IPS-18c (cell line): ENCODE measurements around the gene CCKAR.

ENCODE experiments used
- H3K4me3 ChIP-seq: 2 replicates; pipeline ENCODE4 v1.7.0; 2013; ENCODE audit warnings: low read depth, mild to moderate bottlenecking, low read length, moderate library complexity; ENCODE audit not compliant: insufficient read depth
- H3K9me3 ChIP-seq: one replicate; pipeline ENCODE4 v1.6.1; 2013; ENCODE audit warnings: mild to moderate bottlenecking, low read length, moderate library complexity; ENCODE audit not compliant: control insufficient read depth, insufficient read depth

Gene CCKAR

DNA sequence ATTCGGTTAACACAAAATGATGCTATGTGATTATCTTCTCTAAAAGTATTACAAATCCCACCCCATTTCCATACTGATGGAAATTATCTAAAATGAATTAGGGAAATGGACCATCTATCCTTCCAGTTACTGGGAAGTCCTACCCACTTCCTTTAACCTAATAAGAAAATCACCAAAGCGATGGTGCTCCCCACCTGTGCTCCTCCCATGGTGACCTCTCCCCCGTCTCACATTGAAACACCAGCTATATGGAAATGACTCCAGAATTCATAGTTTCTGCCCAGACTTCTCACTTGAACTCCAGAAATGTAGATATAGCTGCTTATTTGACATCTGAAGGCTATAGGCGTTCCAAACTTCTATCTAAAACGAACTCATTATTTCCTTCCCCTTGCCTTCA lies 48.5 kb downstream of the CCKAR start:
- H3K4me3 ChIP-seq, result no peak overlapping the region
- no peaks in the 10 kb centered on the region for H3K9me3 ChIP-seq

DNA sequence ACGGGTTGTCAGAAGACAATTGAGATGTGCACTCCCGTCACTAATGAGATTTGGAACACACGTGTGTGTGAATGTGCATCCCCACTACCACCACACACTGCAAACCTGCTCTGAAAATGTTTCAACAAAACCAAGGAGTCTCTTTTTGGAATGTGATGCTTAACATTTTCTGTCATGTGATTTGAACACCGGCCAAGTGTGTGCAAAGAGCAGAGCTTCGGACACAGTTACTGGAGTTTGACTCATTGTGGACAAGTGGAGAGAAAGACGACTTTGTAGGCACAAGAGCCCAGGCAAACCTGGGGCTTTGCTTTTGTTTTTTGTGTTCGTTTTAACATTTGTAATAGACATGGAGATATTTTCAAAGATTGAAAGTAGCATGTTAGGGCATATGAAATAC lies 49.2 kb downstream of the CCKAR start:
- no peaks in the 10 kb centered on the region for H3K9me3 ChIP-seq
- H3K4me3 ChIP-seq, result no peak overlapping the region

DNA sequence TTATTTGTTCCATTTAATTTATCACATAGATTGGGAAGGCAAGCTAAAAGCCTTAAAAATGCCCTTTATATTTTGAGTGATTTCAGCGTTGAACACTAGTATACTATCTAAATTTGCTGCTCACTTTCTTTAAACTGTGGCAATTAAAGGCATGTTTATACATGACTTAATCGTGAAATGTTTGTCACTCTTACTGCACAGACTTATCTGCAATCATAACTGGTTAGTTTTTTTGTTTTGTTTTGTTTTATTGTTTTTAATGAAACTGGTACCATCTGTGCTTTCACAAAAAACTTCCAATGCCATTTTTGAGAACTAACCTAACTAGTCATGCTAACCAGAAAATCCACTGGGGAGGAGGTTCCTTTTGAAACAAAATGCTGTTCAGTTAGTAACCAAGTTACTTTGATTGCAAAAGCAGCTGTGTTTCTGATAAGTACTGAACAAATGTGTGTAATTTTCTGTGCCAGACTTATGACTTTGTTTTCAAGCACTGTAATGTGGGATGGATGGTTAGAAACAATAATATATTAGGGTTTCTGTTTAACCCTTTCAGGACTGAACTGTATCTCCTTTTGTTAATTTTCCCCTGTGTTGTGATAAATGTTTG lies 56.1 kb downstream of the CCKAR start:
- H3K4me3 ChIP-seq, result no peak overlapping the region

DNA sequence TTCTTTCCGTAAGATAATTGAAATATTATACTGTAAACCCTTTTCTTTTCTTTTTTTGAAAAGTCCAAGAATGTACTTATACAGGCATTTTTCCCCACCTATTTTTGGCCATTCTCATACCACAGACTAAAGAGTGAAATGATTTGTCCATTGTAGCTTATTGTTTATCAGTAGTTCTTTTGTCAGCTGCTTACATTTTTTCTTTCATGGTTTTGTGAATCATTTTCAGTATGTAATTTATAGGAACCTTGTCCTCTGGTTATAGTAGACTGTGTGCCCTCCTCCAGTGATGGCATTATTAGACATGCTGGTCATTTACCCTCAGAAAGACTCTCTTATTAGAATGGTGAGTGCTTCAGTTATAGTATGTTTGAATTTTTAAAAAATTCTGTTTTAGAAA lies 56.7 kb downstream of the CCKAR start:
- H3K9me3 ChIP-seq, result no peaks in the 10 kb centered on the region
- no peak overlapping the region for H3K4me3 ChIP-seq

More for the DNA sequence above, 56.1 kb downstream of the CCKAR start:
- no peaks in the 10 kb centered on the region for H3K9me3 ChIP-seq

DNA sequence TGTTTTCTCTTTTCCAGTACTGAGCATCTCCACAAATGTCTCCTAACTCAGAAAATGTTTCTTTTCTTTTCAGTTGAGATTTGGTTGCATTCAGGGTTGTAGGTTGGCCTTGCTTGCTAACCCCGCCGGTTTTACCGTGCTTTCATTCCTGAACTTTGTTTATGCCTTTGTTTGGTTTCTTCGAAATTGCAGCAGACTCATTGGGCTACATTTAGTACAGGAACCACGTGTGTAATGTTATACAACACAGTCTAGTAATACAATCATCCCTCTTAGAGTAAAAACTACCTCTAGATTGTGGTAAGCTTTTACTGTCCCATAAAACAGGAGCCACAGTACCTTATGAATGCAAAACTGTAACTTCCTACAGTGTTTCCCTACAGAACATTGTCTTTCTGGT lies 57.9 kb downstream of the CCKAR start:
- Histone ChIP-seq H3K4me3 (no peak overlapping the region), H3K9me3 (no peaks in the 10 kb centered on the region)

DNA sequence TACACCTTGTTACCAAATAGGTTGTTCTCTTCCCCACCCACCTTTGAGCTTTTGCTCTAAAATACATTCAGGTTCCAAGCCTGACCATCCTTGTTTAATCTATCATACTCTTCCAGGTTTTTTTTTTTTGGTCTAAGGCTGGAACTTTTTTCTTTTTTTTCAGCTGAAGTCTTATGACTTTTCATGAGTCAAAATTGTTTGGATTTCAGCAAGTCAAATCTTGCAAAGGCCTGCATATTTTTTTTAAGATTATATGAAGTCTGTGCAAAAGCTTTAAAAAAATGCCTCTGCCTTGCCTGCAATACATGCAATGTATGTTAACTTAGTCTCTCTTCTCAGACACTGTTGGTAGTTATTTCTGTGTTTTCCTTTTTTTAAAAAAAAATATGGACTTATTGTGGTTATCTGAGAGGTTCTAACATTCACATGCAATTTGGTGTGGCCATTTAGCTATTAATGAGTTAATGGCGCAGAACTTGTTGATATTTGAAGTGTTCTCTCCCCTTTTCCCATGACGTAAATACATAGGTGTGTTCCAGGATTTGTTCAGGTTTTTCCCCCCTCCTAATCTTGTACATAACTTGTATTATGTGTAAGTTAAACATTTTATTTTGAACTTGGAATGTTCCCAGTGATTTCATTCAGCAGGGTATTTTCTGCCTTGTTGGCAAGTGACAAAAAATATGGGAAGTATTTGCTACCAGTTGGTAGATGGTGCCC lies 58.7 kb downstream of the CCKAR start:
- no peak overlapping the region for H3K4me3 ChIP-seq

More for the DNA sequence above, 58.7 kb downstream of the CCKAR start:
- no peaks in the 10 kb centered on the region for H3K9me3 ChIP-seq
